Measurements from ENCODE around the gene MAFB. TPM values are rescaled to one million over a fixed set of nuclear protein-coding genes. Genes with fewer than 3 reads are reported as not detected.

Gene MAFB
- total RNA-seq, 2 donors from 2014 or later: 0.64 to 1.6 TPM

DNA sequence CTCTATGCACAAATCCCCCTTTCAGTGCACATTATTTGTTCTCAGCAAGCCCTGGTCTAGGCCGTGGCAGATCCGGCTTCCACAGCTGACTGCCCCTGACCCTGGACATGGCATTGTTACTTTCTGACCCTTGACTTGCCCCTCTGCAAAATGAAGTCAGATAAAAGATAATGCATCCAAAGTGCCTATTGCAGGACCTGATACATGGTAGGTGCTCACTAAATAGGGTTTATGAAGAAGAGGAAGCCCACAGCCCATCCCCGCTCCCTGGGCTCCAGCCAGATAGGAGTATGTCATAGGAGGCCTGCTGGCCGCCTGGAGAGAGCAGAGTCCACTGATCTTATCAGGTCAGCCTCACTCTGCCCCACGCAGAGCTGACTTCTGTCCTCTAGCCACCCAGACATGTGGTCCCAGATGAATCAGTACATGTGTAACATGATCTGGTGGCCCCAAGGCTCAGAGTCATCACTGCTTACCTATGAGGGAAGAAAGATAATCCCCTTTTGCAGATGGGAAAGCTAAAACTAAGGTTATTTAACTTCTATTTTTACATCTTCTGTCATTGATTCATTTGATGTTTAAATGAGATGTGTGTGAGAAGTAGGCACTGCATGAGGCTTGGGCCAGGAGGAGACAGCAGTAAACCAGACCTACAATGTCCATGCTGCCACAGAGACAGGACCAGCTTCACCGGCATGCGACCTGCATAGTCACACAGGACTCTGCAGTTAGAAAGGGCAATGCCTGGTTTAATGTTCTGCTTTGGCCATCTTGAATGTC is 20.4 kb downstream of the MAFB start:
- H3K9me3 Mint-ChIP-seq: no peaks in the 10 kb centered on the region
- H3K36me3 Mint-ChIP-seq: no peaks in the 10 kb centered on the region
- no peak overlapping the region for H3K4me3 Mint-ChIP-seq
- H3K27me3 Mint-ChIP-seq: peaks cover 6 to 20% of the 10 kb centered on the region in 2 donors
- H3K27ac Mint-ChIP-seq: no peak overlapping the region
- DNase-seq (ENCODE audit: low spot score): no peak
- ATAC-seq: no peak
- no peaks in the 10 kb centered on the region for H3K4me1 Mint-ChIP-seq (ENCODE audit: low read depth in 2 of 2)

DNA sequence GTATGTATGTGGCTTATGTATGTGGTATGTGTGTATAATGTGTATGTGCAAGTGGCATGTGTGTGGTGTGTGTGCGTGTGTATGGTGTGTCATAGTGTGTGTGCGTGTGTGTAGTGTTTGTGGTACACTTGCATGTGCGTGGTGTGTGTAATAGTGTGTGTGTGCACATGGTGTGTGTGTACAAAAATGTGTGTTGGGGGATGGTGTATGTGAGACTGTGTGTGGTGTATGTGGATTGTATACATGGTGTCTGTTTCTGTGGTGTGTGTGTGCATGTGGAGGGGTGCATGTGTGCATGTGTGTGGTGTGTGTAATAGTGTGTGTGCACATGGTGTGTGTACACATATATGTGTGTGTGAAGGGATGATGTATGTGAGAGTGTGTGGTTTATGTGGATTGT is 21.5 kb downstream of the MAFB start:
- Mint-ChIP-seq H3K4me3 (no peak overlapping the region), H3K27me3 (peaks cover 6 to 17% of the 10 kb centered on the region in 2 donors)

DNA sequence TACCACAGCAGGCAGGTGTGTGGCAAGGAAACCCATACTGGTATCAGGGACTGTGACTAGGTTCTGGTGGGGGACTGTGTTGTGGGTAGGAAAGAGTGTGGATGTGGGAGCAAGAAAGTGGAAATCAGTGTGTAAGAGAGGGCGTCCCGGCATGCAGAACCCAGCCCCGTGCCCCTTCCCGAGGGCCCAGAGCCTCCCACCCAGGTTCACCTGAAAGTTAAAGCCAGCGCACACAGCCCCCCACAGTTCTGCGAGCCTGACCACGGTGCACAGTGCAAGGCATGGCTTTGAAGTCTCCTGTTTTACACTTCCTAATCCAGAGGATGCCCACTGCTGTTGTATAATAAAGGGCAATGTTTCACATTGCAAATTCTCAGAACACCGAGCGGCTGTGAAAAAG is 22.7 kb downstream of the MAFB start:
- H3K4me1 Mint-ChIP-seq (ENCODE audit: low read depth in 2 of 2): no peaks in the 10 kb centered on the region
- ATAC-seq: no peak
- H3K36me3 Mint-ChIP-seq: no peaks in the 10 kb centered on the region
- peaks cover 6 to 17% of the 10 kb centered on the region in 2 donors for H3K27me3 Mint-ChIP-seq
- no peak overlapping the region for H3K4me3 Mint-ChIP-seq
- no peak overlapping the region for H3K27ac Mint-ChIP-seq
- no peak for DNase-seq (ENCODE audit: low spot score)
- H3K9me3 Mint-ChIP-seq: no peaks in the 10 kb centered on the region

More for the DNA sequence above, 21.5 kb downstream of the MAFB start:
- Mint-ChIP-seq H3K27ac (no peak overlapping the region), H3K9me3 (no peaks in the 10 kb centered on the region), H3K36me3 (no peaks in the 10 kb centered on the region), H3K4me1 (ENCODE audit: low read depth in 2 of 2) (no peaks in the 10 kb centered on the region)
- DNase-seq (ENCODE audit: low spot score): no peak
- no peak for ATAC-seq

DNA sequence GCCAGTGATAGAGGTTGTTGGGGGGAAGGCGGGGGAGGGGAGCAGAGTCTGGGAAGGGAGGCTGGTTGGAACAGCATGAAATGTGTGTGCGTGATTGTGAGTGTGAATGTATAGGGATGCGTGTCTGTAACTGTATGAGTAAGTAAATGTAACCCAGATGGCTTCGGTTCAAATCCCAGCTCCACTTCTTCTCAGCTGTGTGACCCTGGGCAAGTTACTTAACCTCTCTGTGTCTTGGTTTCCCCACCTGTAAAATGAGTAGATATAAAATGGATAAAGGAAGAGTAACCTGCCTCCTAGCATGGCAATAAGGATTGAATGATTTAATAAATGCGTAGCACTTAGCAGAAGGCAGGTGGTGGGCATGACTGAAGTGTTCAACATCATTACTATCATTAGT is 24.1 kb downstream of the MAFB start:
- Mint-ChIP-seq H3K4me3 (no peak overlapping the region), H3K9me3 (no peaks in the 10 kb centered on the region), H3K27me3 (peaks cover 4 to 13% of the 10 kb centered on the region in 2 donors), H3K27ac (no peak overlapping the region), H3K36me3 (no peaks in the 10 kb centered on the region), H3K4me1 (ENCODE audit: low read depth in 2 of 2) (no peaks in the 10 kb centered on the region)
- ATAC-seq (no peak), DNase-seq (ENCODE audit: low spot score) (no peak)

DNA sequence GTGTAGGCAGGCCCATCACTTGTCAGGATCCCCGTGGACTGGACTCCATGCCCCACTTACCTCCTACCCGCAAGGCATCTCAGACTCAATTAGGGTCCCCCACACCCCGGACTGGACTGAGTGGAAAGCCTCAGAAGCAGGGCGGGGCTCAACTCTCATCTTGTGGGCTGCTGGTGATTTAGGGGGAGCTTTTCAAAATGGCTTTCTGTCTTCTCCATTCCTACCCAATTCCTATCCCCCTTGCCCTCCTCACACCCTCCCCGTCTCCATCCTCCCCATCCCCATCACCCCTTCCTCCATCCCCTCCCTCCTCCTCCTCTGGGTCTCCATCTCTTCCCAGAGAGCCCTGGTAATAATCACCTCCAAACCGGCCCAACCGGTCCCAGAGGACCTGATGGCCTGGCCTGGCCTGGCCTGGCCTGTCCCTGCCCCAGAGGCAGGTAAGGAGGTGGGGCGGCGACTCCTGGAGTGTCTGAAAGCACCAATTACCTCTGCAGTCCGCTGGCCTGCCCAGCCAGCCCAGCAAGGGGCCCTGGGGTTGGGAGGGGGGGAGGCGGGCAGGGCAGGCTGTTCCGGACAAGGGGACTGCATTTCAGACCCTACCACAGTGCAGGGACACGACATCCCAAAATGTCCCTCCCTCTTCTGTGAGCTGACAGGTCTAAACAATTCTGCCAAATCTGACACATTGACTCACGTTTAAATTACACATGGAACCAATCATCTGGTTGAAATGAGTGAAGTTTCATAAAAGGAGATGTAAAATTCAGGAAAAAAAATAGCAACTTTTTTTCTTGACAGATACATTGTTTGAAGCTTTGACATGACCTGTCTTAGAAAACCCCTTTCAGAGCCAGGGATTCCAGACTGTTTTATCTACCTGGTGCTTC is 24.8 kb downstream of the MAFB start:
- Mint-ChIP-seq H3K4me1 (ENCODE audit: low read depth in 2 of 2) (no peaks in the 10 kb centered on the region), H3K27ac (no peak overlapping the region), H3K36me3 (no peaks in the 10 kb centered on the region), H3K9me3 (no peaks in the 10 kb centered on the region), H3K4me3 (no peak overlapping the region), H3K27me3 (peaks cover 9 to 13% of the 10 kb centered on the region in 2 donors)
- DNase-seq (ENCODE audit: low spot score) (no peak), ATAC-seq (no peak)

DNA sequence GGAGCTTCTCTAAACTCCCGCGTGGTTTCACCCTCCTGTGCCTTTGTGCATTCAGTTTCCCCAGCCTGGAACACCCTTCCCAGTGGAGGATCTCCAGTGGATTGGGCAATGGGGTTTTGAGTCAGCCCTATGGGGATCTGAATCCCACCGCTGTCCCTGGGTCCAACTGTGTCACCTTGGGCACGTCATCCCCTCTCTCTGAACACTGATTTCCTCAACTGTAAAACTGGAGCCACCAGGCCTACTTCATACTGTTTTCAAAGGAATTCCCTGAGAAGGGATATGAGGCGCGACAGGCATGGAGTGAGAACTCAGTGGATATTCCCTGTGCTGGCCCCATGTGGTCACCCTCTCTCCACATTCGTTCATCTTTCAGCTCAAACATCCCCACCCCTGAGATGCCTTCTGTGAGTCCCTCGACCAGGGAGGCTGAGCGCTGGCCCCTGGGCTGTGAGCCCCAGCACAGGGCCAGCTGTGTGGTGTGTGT is 25.7 kb downstream of the MAFB start:
- H3K27ac Mint-ChIP-seq: no peak overlapping the region
- no peaks in the 10 kb centered on the region for H3K4me1 Mint-ChIP-seq (ENCODE audit: low read depth in 2 of 2)
- H3K9me3 Mint-ChIP-seq: no peaks in the 10 kb centered on the region
- peaks cover 9 to 13% of the 10 kb centered on the region in 2 donors for H3K27me3 Mint-ChIP-seq
- DNase-seq (ENCODE audit: low spot score) (no peak), ATAC-seq (no peak)
- H3K4me3 Mint-ChIP-seq: no peak overlapping the region
- H3K36me3 Mint-ChIP-seq: no peaks in the 10 kb centered on the region

DNA sequence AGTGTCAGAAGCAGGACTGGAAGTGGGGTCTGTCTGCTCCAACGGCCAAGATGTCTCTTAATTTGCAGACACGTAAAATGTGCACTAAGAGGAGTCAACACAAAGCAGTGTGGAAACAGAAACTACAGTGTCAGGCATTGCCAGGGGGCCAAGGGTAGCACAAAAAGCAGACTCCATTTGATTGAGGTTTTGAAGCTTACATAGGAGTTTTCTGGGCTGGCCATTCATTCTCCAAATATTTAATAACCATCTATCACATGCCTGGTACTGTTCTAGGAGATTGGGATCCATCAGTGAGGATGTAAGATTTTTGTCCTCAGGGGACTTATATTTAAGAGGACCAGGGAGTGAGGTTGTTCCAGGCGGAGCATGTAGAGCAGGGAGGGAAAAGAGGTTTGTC is 29.5 kb downstream of the MAFB start:
- H3K36me3 Mint-ChIP-seq: no peaks in the 10 kb centered on the region
- H3K4me1 Mint-ChIP-seq (ENCODE audit: low read depth in 2 of 2): no peaks in the 10 kb centered on the region
- H3K27me3 Mint-ChIP-seq: peaks cover 6 to 12% of the 10 kb centered on the region in 2 donors

DNA sequence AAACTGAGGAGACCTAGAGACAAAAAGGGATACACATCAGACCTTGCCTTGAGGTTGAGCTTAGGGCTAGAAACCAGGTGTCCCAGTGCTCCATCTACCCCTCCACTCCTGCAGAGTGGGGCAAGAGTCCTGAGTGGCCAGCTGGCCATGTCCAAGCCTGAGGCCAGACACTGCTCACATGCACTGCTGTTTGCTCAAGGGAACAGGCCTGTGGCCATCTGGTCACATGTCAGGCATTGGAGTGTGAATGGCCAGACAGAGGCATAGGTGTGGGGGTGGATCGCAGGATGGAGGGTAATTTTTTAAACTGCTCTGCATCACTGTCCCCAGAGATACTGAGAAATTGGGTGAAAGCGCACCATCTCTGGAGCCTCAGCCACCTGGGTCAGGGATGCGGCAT is 30.5 kb downstream of the MAFB start:
- ATAC-seq (peak in 1 of 2 donors; percentile 3), DNase-seq (ENCODE audit: low spot score) (no peak)
- H3K27me3 Mint-ChIP-seq: peaks cover 12 to 14% of the 10 kb centered on the region in 2 donors
- H3K4me3 Mint-ChIP-seq: no peak overlapping the region
- no peak overlapping the region for H3K27ac Mint-ChIP-seq
- H3K9me3 Mint-ChIP-seq: no peaks in the 10 kb centered on the region
- no peaks in the 10 kb centered on the region for H3K4me1 Mint-ChIP-seq (ENCODE audit: low read depth in 2 of 2)
- no peaks in the 10 kb centered on the region for H3K36me3 Mint-ChIP-seq

More for the DNA sequence above, 29.5 kb downstream of the MAFB start:
- Mint-ChIP-seq H3K4me3 (no peak overlapping the region), H3K9me3 (no peaks in the 10 kb centered on the region), H3K27ac (no peak overlapping the region)
- DNase-seq (ENCODE audit: low spot score): no peak
- ATAC-seq: no peak

DNA sequence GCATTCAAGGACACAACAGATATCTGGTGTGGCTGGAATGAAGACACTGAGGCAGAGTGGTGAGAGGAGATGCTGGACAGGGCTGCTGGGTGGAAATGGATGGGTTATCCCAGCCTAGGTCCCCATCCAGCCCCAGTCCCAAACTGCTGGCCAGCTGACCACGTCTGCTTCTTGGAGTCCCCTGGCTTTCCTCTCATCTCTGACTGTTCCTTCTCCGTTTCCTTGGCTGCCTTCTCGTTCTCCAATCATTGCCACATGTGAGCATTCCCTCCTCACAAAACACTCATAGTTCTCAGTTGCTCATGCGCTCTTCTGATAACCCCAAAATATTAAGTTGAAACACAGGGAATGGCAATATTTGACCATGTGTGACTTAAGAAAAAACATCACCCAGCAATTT is 31.5 kb downstream of the MAFB start:
- no peaks in the 10 kb centered on the region for H3K36me3 Mint-ChIP-seq
- peaks cover 13 to 20% of the 10 kb centered on the region in 2 donors for H3K27me3 Mint-ChIP-seq
- no peak overlapping the region for H3K4me3 Mint-ChIP-seq
- no peaks in the 10 kb centered on the region for H3K4me1 Mint-ChIP-seq (ENCODE audit: low read depth in 2 of 2)
- H3K27ac Mint-ChIP-seq: no peak overlapping the region
- no peaks in the 10 kb centered on the region for H3K9me3 Mint-ChIP-seq
- DNase-seq (ENCODE audit: low spot score): no peak
- ATAC-seq: no peak

DNA sequence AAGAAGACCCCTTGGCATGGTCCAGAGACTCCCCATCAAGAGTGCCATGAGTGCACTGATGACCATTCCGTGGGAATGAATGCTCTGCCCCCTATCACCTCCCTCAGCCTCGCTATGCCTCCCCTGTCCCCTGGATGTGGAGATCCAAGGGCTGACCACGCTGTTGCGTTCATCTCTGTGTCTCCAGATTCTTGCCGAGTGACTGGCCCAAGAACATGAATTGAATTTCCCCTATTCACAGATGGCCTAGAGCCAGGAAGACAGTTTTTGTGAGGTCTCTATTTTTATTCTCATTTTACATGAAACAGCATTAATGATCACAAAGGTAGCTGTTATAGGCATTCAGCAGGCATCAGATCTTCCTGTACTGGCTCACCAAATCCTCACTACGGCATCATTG is 33.6 kb downstream of the MAFB start:
- DNase-seq (ENCODE audit: low spot score) (no peak), ATAC-seq (no peak)
- Mint-ChIP-seq H3K27me3 (peaks cover 13% of the 10 kb centered on the region in 2 donors), H3K9me3 (no peaks in the 10 kb centered on the region), H3K27ac (no peak overlapping the region), H3K4me1 (ENCODE audit: low read depth in 2 of 2) (no peaks in the 10 kb centered on the region), H3K36me3 (no peaks in the 10 kb centered on the region), H3K4me3 (no peak overlapping the region)

DNA sequence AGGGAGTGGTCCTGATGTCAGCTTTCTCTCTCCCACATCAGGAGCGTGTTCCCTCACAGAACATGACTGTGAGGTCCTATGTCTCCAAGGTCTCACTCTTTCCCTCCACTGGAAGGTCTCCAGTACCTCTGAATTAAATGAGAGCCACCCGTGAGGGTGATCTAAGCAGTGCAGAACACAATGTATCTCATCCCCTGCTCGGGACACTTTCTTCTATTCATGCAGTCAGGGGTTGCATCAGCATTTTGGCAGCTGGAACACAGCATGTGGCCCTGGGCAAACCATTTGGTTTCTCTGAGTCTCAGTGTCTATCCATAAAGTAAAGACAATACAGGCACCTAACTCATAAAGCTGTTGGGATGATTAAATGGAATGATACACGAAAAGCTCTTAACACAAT is 34.2 kb downstream of the MAFB start:
- H3K9me3 Mint-ChIP-seq: no peaks in the 10 kb centered on the region
- H3K27ac Mint-ChIP-seq: no peak overlapping the region
- H3K36me3 Mint-ChIP-seq: no peaks in the 10 kb centered on the region
- DNase-seq (ENCODE audit: low spot score) (no peak), ATAC-seq (no peak)
- H3K4me3 Mint-ChIP-seq: no peak overlapping the region
- H3K27me3 Mint-ChIP-seq: peaks cover 12 to 13% of the 10 kb centered on the region in 2 donors
- H3K4me1 Mint-ChIP-seq (ENCODE audit: low read depth in 2 of 2): no peaks in the 10 kb centered on the region

DNA sequence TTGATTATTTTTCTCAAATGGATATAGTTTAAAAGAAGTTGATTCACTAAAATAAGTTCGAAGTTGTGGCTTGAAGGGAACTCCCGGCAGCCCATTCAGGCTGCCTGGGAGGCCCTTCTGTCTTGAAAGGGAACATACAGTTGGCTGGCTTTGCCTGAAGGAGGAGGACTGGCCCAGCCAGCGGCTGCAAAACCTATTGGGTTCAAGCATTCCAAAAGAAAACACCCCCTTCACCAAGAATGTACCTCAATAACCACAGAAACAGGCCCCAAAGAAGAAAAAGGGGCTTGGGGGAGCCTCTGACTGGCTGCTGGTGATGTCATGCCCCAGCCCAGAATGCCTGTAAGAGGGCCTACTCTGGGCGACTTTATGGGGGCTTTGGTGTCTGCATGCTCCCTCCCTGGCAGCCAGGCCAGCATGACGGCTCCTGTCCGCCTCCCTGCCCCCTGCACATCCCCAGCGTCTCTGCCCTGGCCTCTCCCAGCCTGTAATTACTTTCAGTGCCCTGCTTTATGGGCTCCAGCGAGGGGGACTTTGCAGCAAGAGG is 36.5 kb downstream of the MAFB start:
- Mint-ChIP-seq H3K27me3 (peaks cover 12 to 19% of the 10 kb centered on the region in 2 donors), H3K4me3 (no peak overlapping the region), H3K36me3 (no peaks in the 10 kb centered on the region)

DNA sequence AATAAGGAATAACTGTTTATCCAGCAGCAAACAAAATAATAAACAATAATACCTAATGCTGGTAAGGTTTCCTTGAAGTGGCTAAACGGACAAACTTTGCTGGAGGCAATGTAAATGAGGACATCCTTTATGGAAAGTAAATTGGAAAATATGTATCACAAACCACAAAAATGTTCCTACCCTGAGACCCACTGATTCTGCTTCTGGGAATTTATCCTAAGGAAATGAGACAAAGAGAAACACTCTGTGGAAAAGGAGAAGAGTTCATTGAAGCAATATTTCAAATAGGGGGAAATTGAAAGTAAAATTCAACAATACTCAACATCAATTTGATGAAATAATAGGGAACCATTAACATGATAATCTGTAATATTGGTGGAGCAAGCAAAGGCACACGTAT is 37.9 kb downstream of the MAFB start:
- H3K27ac Mint-ChIP-seq: no peak overlapping the region
- H3K4me1 Mint-ChIP-seq (ENCODE audit: low read depth in 2 of 2): no peaks in the 10 kb centered on the region
- H3K9me3 Mint-ChIP-seq: no peaks in the 10 kb centered on the region
- ATAC-seq (no peak), DNase-seq (ENCODE audit: low spot score) (no peak)
- H3K36me3 Mint-ChIP-seq: no peaks in the 10 kb centered on the region
- peaks cover 15 to 20% of the 10 kb centered on the region in 2 donors for H3K27me3 Mint-ChIP-seq
- H3K4me3 Mint-ChIP-seq: no peak overlapping the region

More for the DNA sequence above, 36.5 kb downstream of the MAFB start:
- no peaks in the 10 kb centered on the region for H3K9me3 Mint-ChIP-seq
- H3K27ac Mint-ChIP-seq: no peak overlapping the region
- no peak for DNase-seq (ENCODE audit: low spot score)
- ATAC-seq: no peak
- H3K4me1 Mint-ChIP-seq (ENCODE audit: low read depth in 2 of 2): no peaks in the 10 kb centered on the region

DNA sequence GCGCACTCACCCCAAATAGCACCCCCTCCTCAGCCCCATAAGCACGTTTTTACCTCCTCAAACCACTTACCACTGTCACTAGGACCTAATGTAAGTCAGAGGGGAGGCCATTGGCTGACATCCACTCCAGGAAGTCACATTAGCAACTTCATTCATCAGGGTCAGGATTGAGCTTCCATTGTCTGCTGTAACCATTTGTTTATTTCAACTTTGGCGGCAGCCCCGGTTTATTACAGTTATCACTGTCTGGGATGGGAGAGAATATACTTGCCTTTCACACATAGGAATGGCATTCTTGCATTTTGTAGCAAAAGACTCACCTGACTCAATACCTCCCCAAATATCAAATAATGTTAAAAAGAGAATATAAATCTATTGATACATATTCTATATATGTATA is 38.3 kb downstream of the MAFB start:
- H3K27ac Mint-ChIP-seq: no peak overlapping the region
- H3K4me3 Mint-ChIP-seq: no peak overlapping the region
- H3K9me3 Mint-ChIP-seq: no peaks in the 10 kb centered on the region
- peaks cover 15 to 23% of the 10 kb centered on the region in 2 donors for H3K27me3 Mint-ChIP-seq
- H3K36me3 Mint-ChIP-seq: no peaks in the 10 kb centered on the region
- H3K4me1 Mint-ChIP-seq (ENCODE audit: low read depth in 2 of 2): no peaks in the 10 kb centered on the region
- ATAC-seq (no peak), DNase-seq (ENCODE audit: low spot score) (no peak)

All from natural killer cell treated with Interleukin-12 subunit alpha and Interleukin-12 subunit beta and Interleukin-15 and Interleukin-18, amount 100 ng/mL, for 72 hours (primary cell).